ENCODE data around the gene TMEM114.

Gene TMEM114

GRCh38 chr16:8611886-8612600, 21.7 kb upstream of the TMEM114 start:
- no peak for DNase-seq (ENCODE audit: extremely low read depth in 1 of 2, low read depth in 1 of 2)

- DNase-seq (ENCODE audit: extremely low read depth in 1 of 2, low read depth in 1 of 2): no peak
Measured at GRCh38 chr16:8611122-8611521, 20.8 kb upstream of the TMEM114 start.

GRCh38 chr16:8607214-8607613, 16.9 kb upstream of the TMEM114 start:
- DNase-seq (ENCODE audit: extremely low read depth in 1 of 2, low read depth in 1 of 2): no peak

- no peak for DNase-seq (ENCODE audit: extremely low read depth in 1 of 2, low read depth in 1 of 2)
Measured at GRCh38 chr16:8605554-8605953, 15.2 kb upstream of the TMEM114 start.

- DNase-seq (ENCODE audit: extremely low read depth in 1 of 2, low read depth in 1 of 2): no peak
Measured at GRCh38 chr16:8600144-8600775, 9.9 kb upstream of the TMEM114 start.

GRCh38 chr16:8596581-8596980, 6.3 kb upstream of the TMEM114 start:
- no peak for DNase-seq (ENCODE audit: extremely low read depth in 1 of 2, low read depth in 1 of 2)

- no peak for DNase-seq (ENCODE audit: extremely low read depth in 1 of 2, low read depth in 1 of 2)
Measured at GRCh38 chr16:8595783-8596182, 5.5 kb upstream of the TMEM114 start.

GRCh38 chr16:8594149-8594666, 3.9 kb upstream of the TMEM114 start:
- DNase-seq (ENCODE audit: extremely low read depth in 1 of 2, low read depth in 1 of 2): no peak

GRCh38 chr16:8591451-8591850, 1.1 kb upstream of the TMEM114 start:
- DNase-seq (ENCODE audit: extremely low read depth in 1 of 2, low read depth in 1 of 2): no peak

- no peak for DNase-seq (ENCODE audit: extremely low read depth in 1 of 2, low read depth in 1 of 2)
Measured at GRCh38 chr16:8590811-8591210, 500 bp upstream of the TMEM114 start.

- DNase-seq (ENCODE audit: extremely low read depth in 1 of 2, low read depth in 1 of 2): no peak
Measured at GRCh38 chr16:8589057-8589899, 1.0 kb downstream of the TMEM114 start.

- DNase-seq (ENCODE audit: extremely low read depth in 1 of 2, low read depth in 1 of 2): no peak
Measured at GRCh38 chr16:8588682-8589056, 1.6 kb downstream of the TMEM114 start.

- DNase-seq (ENCODE audit: extremely low read depth in 1 of 2, low read depth in 1 of 2): no peak
Measured at GRCh38 chr16:8587065-8587464, 3.2 kb downstream of the TMEM114 start.

GRCh38 chr16:8585857-8586256, 4.5 kb downstream of the TMEM114 start:
- DNase-seq (ENCODE audit: extremely low read depth in 1 of 2, low read depth in 1 of 2): no peak

GRCh38 chr16:8585041-8585440, 5.3 kb downstream of the TMEM114 start:
- no peak for DNase-seq (ENCODE audit: extremely low read depth in 1 of 2, low read depth in 1 of 2)

- DNase-seq (ENCODE audit: extremely low read depth in 1 of 2, low read depth in 1 of 2): no peak
Measured at GRCh38 chr16:8583732-8584131, 6.6 kb downstream of the TMEM114 start.

GRCh38 chr16:8583199-8583598, 7.1 kb downstream of the TMEM114 start:
- DNase-seq (ENCODE audit: extremely low read depth in 1 of 2, low read depth in 1 of 2): no peak

- DNase-seq (ENCODE audit: extremely low read depth in 1 of 2, low read depth in 1 of 2): no peak
Measured at GRCh38 chr16:8581831-8582580, 8.3 kb downstream of the TMEM114 start.

GRCh38 chr16:8579559-8579958, 10.8 kb downstream of the TMEM114 start:
- no peak for DNase-seq (ENCODE audit: extremely low read depth in 1 of 2, low read depth in 1 of 2)

GRCh38 chr16:8577678-8578304, 12.5 kb downstream of the TMEM114 start:
- DNase-seq (ENCODE audit: extremely low read depth in 1 of 2, low read depth in 1 of 2): no peak

Measured in activated CD8-positive, alpha-beta memory T cell treated with anti-CD3 and anti-CD28 coated beads for 1 hour (primary cell).